Stomach smooth muscle (tissue), 2 donors: ENCODE data around the gene LRRC74A.

Experiments used
- H3K27ac ChIP-seq: one replicate; pipeline ENCODE4 v1.7.0; 2013; ENCODE audit warnings: mild to moderate bottlenecking, low read length, inconsistent platforms
- H3K27me3 ChIP-seq, 2 donors: one replicate each; pipeline ENCODE4 v1.7.0; 2013; ENCODE audit warnings: low read length in 2 of 2; ENCODE audit not compliant: insufficient read depth in 2 of 2, control insufficient read depth in 1 of 2
- H3K36me3 ChIP-seq, 2 donors: one replicate each; pipeline ENCODE4 v1.7.0; 2013; ENCODE audit warnings: low read length in 2 of 2; ENCODE audit not compliant: control insufficient read depth in 2 of 2, insufficient read depth in 2 of 2
- H3K4me1 ChIP-seq: one replicate; pipeline ENCODE4 v1.7.0; 2013; ENCODE audit warnings: low read length; ENCODE audit not compliant: control insufficient read depth, insufficient read depth
- H3K4me3 ChIP-seq, 2 donors: one replicate each; pipeline ENCODE4 v1.7.0; 2013; ENCODE audit warnings: low read length in 2 of 2
- H3K9ac ChIP-seq, 2 donors: one replicate each; pipeline ENCODE4 v1.7.0; 2013; ENCODE audit warnings: low read length in 2 of 2, mild to moderate bottlenecking in 1 of 2
- H3K9me3 ChIP-seq, 2 donors: one replicate each; pipeline ENCODE4 v1.7.0; 2013; ENCODE audit warnings: low read length in 2 of 2; ENCODE audit not compliant: control insufficient read depth in 2 of 2
- donor health status: healthy.
- donor health status: Pancreatic carcinoma.

The LRRC74A gene

DNA sequence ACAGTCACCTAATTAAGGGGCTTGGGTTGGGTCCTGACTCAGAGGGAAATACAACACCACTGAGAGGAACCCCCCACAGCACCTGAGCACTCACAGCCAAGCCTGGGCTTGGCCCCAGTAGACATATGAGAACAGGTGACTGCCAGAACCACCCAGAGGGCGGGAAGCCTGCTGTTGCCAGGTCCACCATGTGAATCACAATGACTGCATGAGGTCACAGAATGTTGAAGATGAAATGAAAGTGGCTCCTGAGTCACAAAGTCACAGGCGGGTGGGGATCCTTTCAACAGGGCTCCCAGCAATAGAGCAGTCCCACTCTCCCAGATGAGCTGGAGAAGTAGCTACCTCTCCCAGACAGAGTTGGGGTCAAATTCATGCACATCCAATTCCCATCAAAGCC is at the start of gene LRRC74A:
Gene LRRC74A (plus strand): TSS at position 287 of the 400 bp plus-strand sequence. CDS start 290 bp downstream, outside the sequence.
- H3K4me1 ChIP-seq: peaks cover 5% of the 10 kb centered on the region
- H3K4me3 ChIP-seq: no peak within 1 kb of the TSS
- H3K27me3 ChIP-seq: no peaks in the 10 kb centered on the region
- no peaks in the 10 kb centered on the region for H3K36me3 ChIP-seq
- H3K9ac ChIP-seq: no peak within 1 kb of the TSS
- no peaks in the 10 kb centered on the region for H3K9me3 ChIP-seq
- no peak within 1 kb of the TSS for H3K27ac ChIP-seq

DNA sequence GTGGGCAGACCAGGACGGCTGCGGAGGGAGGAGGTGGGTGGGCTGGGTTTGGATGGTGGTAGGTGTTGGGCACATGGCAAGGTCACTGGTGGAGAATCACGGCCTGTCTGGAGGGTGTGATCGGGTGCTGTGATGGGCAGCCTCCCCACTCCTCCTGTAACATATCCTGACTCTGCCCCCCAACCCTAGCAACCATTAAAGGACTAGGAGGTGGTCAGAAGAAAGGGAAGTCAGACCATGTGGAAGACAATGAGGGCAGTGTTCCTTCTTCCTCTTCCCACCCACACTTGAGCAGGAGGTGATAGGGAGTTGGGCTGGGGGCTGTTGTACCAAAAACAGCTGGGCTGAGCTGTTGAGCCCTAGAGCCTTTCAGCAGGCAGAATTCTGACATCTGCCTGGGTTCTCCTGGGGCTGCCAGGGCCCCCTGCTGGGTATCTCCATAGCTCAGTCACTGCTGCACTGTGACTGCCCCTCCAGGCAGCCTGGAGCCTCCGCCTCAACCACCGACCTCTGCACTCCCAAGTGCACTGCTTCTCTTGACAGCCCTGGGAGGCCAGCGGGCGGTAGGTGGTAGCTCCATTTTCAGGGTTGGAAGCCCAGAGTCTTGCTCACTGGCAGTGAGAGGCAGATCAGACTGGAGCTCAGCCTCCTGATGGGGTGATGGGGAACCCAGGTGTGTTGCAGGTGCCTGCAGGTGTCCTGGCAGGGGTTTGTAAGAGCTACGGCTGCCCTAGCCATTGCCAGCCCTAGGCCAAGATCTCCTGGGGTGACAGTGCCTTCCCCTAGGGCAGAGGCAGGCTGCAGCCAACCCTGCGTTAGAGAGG is 49.6 kb upstream of the LRRC74A start:
- Histone ChIP-seq H3K9me3 (no peaks in the 10 kb centered on the region), H3K36me3 (peaks cover 0 to 2% of the 10 kb centered on the region in 2 donors), H3K9ac (no peak overlapping the region), H3K27ac (no peak overlapping the region), H3K4me1 (peaks cover 9% of the 10 kb centered on the region), H3K4me3 (no peak overlapping the region), H3K27me3 (no peaks in the 10 kb centered on the region)

DNA sequence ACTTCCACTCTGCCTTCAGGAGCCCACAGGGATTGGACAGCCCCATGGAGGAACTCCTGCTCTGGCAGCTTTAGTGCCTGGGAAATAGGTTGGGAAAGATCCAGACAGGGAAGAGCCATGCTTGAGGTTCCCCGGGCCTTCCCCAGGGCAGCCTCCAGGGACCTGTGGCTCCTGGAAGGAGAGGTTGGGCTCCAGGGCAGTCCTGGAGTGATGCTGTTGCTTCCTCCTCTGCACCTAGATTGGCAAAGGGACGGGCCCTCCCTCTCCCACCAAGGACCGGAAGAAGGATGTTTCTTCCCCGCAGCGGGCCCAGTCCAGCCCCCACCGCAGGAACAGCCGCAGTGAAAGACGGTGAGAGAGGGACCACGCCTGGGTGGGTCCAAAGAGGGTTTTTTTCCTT is 48.5 kb upstream of the LRRC74A start:
- Histone ChIP-seq H3K4me1 (peaks cover 9% of the 10 kb centered on the region), H3K27me3 (no peaks in the 10 kb centered on the region), H3K9me3 (no peaks in the 10 kb centered on the region), H3K9ac (no peak overlapping the region), H3K27ac (no peak overlapping the region), H3K4me3 (no peak overlapping the region), H3K36me3 (peaks cover 3 to 5% of the 10 kb centered on the region in 2 donors)

DNA sequence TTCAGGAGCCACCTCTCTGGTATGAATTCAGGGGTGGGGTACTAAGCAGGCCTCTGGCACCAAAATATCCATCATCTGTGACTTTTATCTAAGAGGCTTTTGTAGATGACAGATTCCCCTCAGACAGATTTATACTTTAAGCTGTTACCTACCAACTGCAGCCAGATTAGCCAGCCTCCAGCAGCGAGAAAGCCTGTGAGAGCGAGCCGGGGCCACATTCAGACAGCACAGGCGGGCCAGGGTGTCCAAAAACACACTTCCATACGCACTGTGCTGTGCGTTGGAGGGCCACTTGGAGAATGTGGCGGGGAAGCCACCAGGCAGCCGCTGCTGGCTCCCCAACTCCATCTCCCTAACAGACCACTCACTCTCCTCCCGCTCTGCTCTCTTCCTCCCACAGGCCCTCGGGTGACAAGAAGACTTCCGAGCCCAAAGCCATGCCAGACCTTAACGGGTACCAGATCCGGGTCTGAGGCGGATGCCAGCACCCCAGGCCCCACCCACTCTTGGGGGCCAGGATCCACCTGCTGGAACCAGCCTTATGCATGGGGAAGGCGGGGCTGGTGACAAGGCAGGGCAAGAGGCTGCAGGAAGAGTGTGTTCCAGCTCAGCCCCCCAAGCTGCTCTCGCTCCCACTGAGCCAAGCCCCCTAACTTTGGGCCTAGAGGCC is 47.5 kb upstream of the LRRC74A start:
- Histone ChIP-seq H3K9me3 (no peaks in the 10 kb centered on the region), H3K36me3 (peaks cover 3 to 5% of the 10 kb centered on the region in 2 donors), H3K9ac (no peak overlapping the region)

DNA sequence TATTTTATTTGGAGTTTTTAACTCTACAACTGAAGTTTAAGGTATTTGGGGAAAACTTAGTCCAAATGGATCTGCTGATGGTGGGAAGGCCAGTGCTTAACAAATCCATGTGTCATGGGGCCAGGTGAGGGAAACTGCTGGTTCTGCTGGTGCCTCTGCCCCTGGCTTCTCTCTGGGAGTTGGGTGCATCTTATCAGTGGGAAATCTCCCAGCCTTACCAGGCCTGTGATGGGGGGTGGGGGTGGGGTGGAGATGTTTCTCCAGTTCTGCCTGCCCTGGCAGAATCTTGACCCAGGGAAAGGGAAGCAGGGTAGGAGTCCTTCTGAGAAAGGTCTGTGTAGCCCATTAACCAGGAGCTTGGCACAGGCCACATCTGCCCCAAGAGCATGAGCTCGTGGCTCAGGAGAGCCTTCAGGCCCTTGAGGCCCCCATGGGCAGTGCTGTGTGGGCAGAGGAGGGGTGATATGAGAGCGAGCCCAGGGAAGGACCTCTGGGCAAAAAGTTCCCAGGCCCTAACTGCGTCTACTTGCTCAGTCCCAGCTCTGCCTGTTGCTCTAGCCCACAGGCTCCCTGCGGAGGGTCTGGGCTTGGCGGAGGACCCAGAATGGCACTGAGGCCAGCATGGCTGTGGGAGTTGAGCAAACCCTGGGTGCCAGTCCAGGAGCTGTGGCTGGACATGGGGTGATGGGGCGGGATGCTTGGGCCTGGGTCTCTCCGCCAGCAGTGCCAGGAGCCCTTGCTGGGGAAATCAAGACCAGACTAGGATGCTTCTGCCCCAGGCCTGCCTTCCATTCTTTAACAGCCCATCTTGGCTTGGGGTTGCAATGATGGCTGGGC is 46.8 kb upstream of the LRRC74A start:
- Histone ChIP-seq H3K36me3 (peaks cover 3 to 7% of the 10 kb centered on the region in 2 donors), H3K27me3 (no peaks in the 10 kb centered on the region), H3K9me3 (no peaks in the 10 kb centered on the region), H3K9ac (no peak overlapping the region), H3K27ac (no peak overlapping the region), H3K4me1 (peaks cover 10% of the 10 kb centered on the region), H3K4me3 (no peak overlapping the region)

More for the DNA sequence above, 47.5 kb upstream of the LRRC74A start:
- no peaks in the 10 kb centered on the region for H3K27me3 ChIP-seq
- H3K4me1 ChIP-seq: peaks cover 10% of the 10 kb centered on the region
- H3K27ac ChIP-seq: no peak overlapping the region
- no peak overlapping the region for H3K4me3 ChIP-seq

DNA sequence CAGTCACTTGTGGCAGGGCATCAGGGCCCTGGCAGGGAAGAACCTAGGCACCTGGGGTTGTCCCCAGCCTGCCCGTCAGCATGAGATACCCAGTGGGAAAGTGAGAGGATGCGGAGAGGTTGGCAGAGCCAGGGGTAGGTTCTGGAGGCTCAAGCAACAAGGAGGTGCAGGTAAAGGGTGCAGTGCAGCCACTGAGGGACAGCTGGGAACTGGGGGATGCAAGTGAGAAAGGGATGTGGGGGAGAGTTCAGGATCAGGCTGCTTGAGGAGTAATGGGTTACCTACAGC is 46.2 kb upstream of the LRRC74A start:
- no peak overlapping the region for H3K4me3 ChIP-seq
- peaks cover 10% of the 10 kb centered on the region for H3K4me1 ChIP-seq
- peaks cover 3 to 7% of the 10 kb centered on the region in 2 donors for H3K36me3 ChIP-seq
- no peak overlapping the region for H3K27ac ChIP-seq
- H3K9me3 ChIP-seq: no peaks in the 10 kb centered on the region
- H3K27me3 ChIP-seq: no peaks in the 10 kb centered on the region
- H3K9ac ChIP-seq: no peak overlapping the region

DNA sequence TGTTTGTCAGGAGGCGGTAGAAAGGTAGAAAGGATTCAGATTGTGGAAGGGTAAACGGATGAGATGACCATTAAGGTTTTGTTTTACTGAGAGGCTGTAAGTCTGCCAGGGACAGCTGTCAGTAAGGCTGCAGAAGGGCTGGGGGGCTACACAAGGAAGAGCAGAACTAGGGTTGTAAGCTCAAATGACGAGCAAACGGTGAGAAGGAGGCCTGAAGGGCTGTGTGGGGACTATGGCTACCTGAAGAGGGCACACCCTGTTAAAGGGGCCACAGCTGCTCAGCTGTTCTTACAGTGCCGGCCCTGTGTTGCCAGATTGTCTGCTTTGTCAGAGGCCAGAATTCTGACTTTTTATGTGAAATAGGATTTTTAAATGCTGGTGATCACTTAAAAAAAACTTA is 45.8 kb upstream of the LRRC74A start:
- H3K27me3 ChIP-seq: no peaks in the 10 kb centered on the region
- H3K4me1 ChIP-seq: peaks cover 10% of the 10 kb centered on the region
- no peak overlapping the region for H3K4me3 ChIP-seq
- no peak overlapping the region for H3K27ac ChIP-seq
- no peak overlapping the region for H3K9ac ChIP-seq
- H3K9me3 ChIP-seq: no peaks in the 10 kb centered on the region
- H3K36me3 ChIP-seq: peaks cover 3 to 7% of the 10 kb centered on the region in 2 donors

DNA sequence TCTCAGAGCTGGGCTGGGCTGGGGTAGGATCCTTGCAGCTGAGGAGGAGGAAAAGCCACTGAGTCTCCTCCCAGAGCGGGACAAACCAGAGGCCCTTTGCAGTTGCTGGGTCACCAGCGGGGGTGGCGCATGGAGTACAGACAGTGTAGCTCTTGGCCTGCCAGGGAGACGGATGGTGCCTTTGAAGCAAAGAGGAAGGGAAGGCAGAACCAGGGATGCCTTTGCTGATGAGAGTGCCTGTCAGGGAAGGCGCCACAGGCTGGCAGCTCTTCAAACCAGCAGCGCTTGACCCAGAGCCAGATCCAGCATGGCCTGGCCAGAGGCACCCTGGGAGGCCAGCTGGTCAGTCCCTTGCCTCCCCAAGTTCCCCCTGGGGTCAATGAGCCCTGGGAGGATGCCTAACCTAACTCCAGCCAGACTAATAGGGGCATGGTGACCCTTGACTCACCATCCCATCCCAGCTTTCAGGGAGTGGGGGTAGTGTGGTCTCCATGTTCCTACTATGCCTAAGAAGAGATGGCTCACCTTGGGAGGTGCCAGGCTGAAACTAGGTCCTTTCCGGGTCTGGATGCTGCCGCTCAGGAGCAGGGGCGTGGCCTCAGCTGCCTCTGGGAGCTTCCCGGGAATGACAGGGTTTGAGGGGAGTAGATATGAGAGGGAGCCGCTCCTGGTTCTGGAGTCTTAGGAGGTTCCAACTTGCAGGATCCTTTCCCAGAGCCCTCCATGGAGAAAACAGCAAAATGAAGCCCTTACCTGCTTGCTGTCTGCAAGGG is 45.1 kb upstream of the LRRC74A start:
- Histone ChIP-seq H3K4me3 (no peak overlapping the region), H3K27ac (no peak overlapping the region), H3K36me3 (peaks cover 3 to 10% of the 10 kb centered on the region in 2 donors), H3K9ac (no peak overlapping the region), H3K27me3 (no peaks in the 10 kb centered on the region), H3K4me1 (peaks cover 10% of the 10 kb centered on the region), H3K9me3 (no peaks in the 10 kb centered on the region)

DNA sequence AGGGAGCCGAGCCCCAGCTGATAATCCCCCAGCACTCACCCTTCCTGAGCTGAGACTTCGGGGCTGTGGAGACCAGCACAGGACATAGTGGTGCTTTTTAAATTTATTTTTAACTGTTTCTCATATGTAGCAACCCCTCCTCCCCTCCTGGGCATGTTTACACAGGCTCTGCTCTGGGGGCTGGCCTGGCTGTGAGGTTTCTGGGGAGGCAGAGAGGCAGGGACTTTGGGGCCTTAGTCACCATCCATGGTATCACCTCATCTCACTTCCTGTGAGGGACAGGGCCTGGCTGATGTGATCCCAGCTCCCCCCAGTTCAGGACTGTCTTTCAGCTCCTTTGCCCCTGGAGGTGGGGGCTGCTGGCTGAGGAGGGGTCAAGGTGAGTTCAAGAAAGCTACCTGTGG is 44.6 kb upstream of the LRRC74A start:
- no peak overlapping the region for H3K9ac ChIP-seq

More for the DNA sequence above, 44.6 kb upstream of the LRRC74A start:
- Histone ChIP-seq H3K27me3 (no peaks in the 10 kb centered on the region), H3K4me1 (peaks cover 10% of the 10 kb centered on the region), H3K9me3 (no peaks in the 10 kb centered on the region), H3K27ac (no peak overlapping the region), H3K36me3 (peaks cover 3 to 13% of the 10 kb centered on the region in 2 donors), H3K4me3 (no peak overlapping the region)
